Measurements from ENCODE around the gene RPS27L.
A peak's percentile ranks its signal among the peaks of the same experiment; 100 is the strongest.

The RPS27L gene

GRCh38 chr15:63188247-63188925 is 31.1 kb upstream of the RPS27L start:
- no peak for DNase-seq (ENCODE audit: low spot score)

GRCh38 chr15:63187589-63188226 is 30.4 kb upstream of the RPS27L start:
- no peak for DNase-seq (ENCODE audit: low spot score)

GRCh38 chr15:63186065-63186464 is 28.8 kb upstream of the RPS27L start:
- DNase-seq (ENCODE audit: low spot score), result no peak

- DNase-seq (ENCODE audit: low spot score), result no peak
Measured at GRCh38 chr15:63185206-63185605, 27.9 kb upstream of the RPS27L start.

GRCh38 chr15:63181648-63182047 is 24.4 kb upstream of the RPS27L start:
- DNase-seq (ENCODE audit: low spot score), result no peak

- DNase-seq (ENCODE audit: low spot score), result no peak
Measured at GRCh38 chr15:63180746-63181145, 23.5 kb upstream of the RPS27L start.

- no peak for DNase-seq (ENCODE audit: low spot score)
Measured at GRCh38 chr15:63178034-63178433, 20.8 kb upstream of the RPS27L start.

- DNase-seq (ENCODE audit: low spot score), result no peak
Measured at GRCh38 chr15:63176302-63176701, 19.0 kb upstream of the RPS27L start.

- DNase-seq (ENCODE audit: low spot score), result peak; percentile 62
Measured at GRCh38 chr15:63172851-63173451, 15.7 kb upstream of the RPS27L start.

- DNase-seq (ENCODE audit: low spot score), result no peak
Measured at GRCh38 chr15:63172376-63172775, 15.1 kb upstream of the RPS27L start.

- DNase-seq (ENCODE audit: low spot score), result no peak
Measured at GRCh38 chr15:63169788-63170187, 12.5 kb upstream of the RPS27L start.

- no peak for DNase-seq (ENCODE audit: low spot score)
Measured at GRCh38 chr15:63166219-63166618, 8.9 kb upstream of the RPS27L start.

- DNase-seq (ENCODE audit: low spot score), result no peak
Measured at GRCh38 chr15:63165166-63165859, 8.0 kb upstream of the RPS27L start.

- DNase-seq (ENCODE audit: low spot score), result no peak
Measured at GRCh38 chr15:63163217-63163616, 5.9 kb upstream of the RPS27L start.

GRCh38 chr15:63160638-63161037 is 3.4 kb upstream of the RPS27L start:
- no peak for DNase-seq (ENCODE audit: low spot score)

GRCh38 chr15:63157891-63158431 is 684 bp upstream of the RPS27L start:
- DNase-seq (ENCODE audit: low spot score), result peak; percentile 54

GRCh38 chr15:63156755-63157117 is 541 bp downstream of the RPS27L start:
- DNase-seq (ENCODE audit: low spot score), result peak; percentile 63

- peak; percentile 44 for DNase-seq (ENCODE audit: low spot score)
Measured at GRCh38 chr15:63156086-63156710, 1.1 kb downstream of the RPS27L start.

GRCh38 chr15:63155486-63155885 is 1.8 kb downstream of the RPS27L start:
- DNase-seq (ENCODE audit: low spot score), result peak; percentile 16

GRCh38 chr15:63151665-63152064 is 5.6 kb downstream of the RPS27L start:
- no peak for DNase-seq (ENCODE audit: low spot score)

GRCh38 chr15:63146684-63147083 is 10.6 kb downstream of the RPS27L start:
- no peak for DNase-seq (ENCODE audit: low spot score)

- DNase-seq (ENCODE audit: low spot score), result no peak
Measured at GRCh38 chr15:63145426-63145825, 11.9 kb downstream of the RPS27L start.

Data from globus pallidus (tissue), 1 donor.